Epithelial cell of prostate (primary cell): ENCODE measurements around the gene TUBB4A.
A peak's percentile ranks its signal among the peaks of the same experiment; 100 is the strongest.
"Not testable (repeated sequence)": the region's sequence is repeated elsewhere in the genome, so short reads cannot be mapped to it uniquely, and the experiment has no call there.

Experiments used
- DNase-seq: peaks from one replicate; pipeline ENCODE4 v3.0.0-alpha.2; 2011; ENCODE audit warnings: low read depth, low spot score
- H3K27ac ChIP-seq: fragments of 450-650 bp; 2 replicates; pipeline ENCODE4 v1.5.1; 2017; ENCODE audit warnings: mild to moderate bottlenecking

Gene TUBB4A

DNA sequence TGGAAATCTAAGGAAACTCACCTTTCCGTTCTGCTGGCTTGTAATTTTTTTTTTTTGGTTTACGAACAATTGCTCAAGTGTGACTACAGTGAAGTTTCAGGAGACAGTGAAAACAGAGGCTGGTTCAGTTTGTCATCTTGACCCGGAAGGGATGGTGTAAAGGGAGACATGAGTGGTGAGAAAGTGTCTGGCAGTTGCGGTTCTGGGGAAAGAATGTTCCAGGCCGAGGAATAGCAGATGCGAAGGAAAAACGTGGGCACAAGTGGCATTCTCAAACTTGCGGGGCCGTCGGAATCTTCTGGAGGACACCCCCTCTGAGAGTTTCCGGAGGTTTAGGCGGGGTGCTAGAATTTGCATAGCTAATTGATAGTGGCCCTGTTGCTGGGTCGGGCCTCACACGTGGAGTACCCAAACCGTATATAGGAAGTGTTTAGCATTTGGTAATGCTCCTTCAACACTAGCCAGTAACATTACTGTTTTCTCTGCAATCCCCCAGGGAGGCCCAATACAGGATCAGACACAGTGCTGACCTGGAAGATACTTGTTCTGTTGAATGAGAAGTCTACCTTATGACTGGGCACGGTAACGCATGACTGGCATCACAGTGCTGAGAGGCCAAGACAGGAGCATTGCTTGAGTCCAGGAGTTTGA is 25.9 kb upstream of the TUBB4A start:
- no peak for DNase-seq
- no peak overlapping the region for H3K27ac ChIP-seq

- DNase-seq: no peak
- H3K27ac ChIP-seq: no peak overlapping the region
Measured at GRCh38 chr19:6524311-6524710, 22.2 kb upstream of the TUBB4A start.

GRCh38 chr19:6522712-6523111 is 20.6 kb upstream of the TUBB4A start:
- no peak overlapping the region for H3K27ac ChIP-seq

GRCh38 chr19:6521718-6522646 is 19.9 kb upstream of the TUBB4A start:
- H3K27ac ChIP-seq: no peak overlapping the region
- DNase-seq: no peak

More at GRCh38 chr19:6522712-6523111, 20.6 kb upstream of the TUBB4A start:
- DNase-seq: no peak

- no peak overlapping the region for H3K27ac ChIP-seq
- peak; percentile 14 for DNase-seq
Measured at GRCh38 chr19:6519289-6519688, 17.2 kb upstream of the TUBB4A start.

DNA sequence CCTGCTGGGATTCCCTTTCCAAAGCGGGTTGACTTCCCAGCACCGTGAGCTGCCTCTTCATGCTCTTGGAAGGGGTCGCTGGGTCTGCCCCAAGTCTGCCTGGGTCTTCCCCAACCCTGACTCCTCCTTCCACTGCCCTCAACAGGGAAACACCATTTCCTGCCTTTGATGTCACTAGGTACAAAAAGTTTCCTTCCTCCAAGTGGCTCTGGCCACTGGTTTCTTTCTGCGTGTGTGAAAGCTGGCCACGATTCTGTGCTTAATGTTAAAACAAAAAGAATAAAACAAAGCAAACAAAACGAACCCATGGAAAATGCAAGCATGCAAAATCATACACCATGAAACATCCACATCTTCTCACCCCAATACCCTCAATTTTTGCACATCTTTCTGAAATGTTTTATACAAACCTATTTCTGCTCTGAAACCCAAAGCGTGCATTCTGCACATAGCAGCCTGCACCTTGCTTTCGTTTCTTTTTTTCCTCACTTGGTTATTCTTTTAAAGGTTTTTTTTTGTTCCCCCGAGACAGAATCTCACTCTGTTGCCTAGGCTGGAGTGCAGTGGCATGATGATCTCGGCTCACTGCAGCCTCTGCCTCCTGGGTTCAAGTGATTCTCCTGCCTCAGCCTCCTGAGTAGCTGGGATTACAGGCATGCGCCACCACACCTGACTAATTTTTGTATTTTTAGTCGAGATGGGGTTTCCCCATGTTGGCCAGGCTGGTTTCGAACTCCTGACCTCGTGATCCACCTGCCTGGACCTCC is 16.2 kb upstream of the TUBB4A start:
- DNase-seq: no peak
- no peak overlapping the region for H3K27ac ChIP-seq

DNA sequence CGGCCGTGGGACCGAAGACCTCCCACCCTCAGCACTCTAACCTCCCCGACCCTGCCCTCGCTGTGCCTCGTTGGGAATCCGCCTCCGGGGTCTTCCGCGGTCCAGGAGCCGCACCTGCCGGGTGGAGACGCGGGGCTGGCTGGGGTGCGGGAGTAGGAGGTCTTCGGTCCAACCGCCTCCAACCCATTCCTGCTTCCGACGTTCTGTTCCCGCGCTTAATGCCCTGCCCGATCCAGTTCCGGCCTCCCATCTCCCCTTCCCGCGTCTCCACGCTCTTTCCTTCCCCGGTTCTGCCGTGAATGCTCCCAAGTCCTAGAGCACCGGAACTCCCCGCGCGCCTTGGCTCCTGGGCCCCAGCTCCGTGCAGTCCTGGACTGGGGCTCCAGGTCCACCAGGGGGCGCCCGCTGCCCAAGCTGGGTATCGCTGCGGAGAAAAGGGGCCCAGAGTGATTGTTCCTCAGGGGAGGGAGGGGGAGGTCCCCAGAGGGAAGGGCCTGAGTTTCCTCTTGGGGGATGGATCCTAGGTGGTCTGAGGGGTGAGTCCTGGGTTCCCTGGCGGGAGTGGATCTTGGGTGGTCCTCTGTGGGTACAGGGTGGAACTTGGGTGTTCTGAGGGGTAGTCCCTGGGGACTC is 14.7 kb upstream of the TUBB4A start:
- DNase-seq: peak; percentile 20

GRCh38 chr19:6516018-6516658 is 14.0 kb upstream of the TUBB4A start:
- peak; percentile 58 for DNase-seq
- peak overlapping the region; percentile 30 for H3K27ac ChIP-seq

More for the DNA sequence above, 14.7 kb upstream of the TUBB4A start:
- H3K27ac ChIP-seq: peak overlapping the region; percentile 30

- no peak for DNase-seq
Measured at GRCh38 chr19:6514926-6515544, 12.9 kb upstream of the TUBB4A start.

GRCh38 chr19:6514089-6514488 is 12.0 kb upstream of the TUBB4A start:
- no peak overlapping the region for H3K27ac ChIP-seq
- DNase-seq: no peak

More at GRCh38 chr19:6514926-6515544, 12.9 kb upstream of the TUBB4A start:
- H3K27ac ChIP-seq: no peak overlapping the region

DNA sequence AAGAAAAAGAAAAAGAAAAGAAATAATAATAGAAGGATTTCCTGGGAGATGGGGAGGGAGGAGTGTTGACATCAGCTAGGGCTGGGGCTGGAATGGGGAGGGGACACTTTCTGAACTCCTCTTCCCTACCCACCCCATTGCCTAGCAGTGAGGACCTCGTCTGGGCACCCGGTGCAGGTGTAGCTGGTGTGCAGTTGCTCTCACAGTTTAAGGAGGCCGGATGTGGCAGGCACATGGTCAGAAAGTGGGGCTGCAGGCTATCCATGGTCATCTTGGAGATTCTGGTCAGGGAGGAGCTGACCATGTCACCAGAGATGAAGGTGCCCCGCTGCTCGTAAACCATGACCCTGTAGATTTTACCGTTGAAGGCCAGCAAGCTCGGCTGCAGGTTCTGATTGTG is 8.5 kb upstream of the TUBB4A start:
- DNase-seq: no peak
- H3K27ac ChIP-seq: no peak overlapping the region

- H3K27ac ChIP-seq: no peak overlapping the region
- no peak for DNase-seq
Measured at GRCh38 chr19:6509118-6509971, 7.2 kb upstream of the TUBB4A start.

- H3K27ac ChIP-seq, DNase-seq: not testable (repeated sequence)
Measured at GRCh38 chr19:6508028-6508771, 6.1 kb upstream of the TUBB4A start.

- no peak for DNase-seq
Measured at GRCh38 chr19:6503407-6504201, 1.5 kb upstream of the TUBB4A start.

GRCh38 chr19:6500837-6501739 is 1.0 kb downstream of the TUBB4A start:
- no peak for DNase-seq

More at GRCh38 chr19:6503407-6504201, 1.5 kb upstream of the TUBB4A start:
- no peak overlapping the region for H3K27ac ChIP-seq

More at GRCh38 chr19:6500837-6501739, 1.0 kb downstream of the TUBB4A start:
- no peak overlapping the region for H3K27ac ChIP-seq
